ENCODE results near the gene ANKS1B.
A peak's percentile ranks its signal among the peaks of the same experiment; 100 is the strongest.

ANKS1B gene

GRCh38 chr12:99122959-99123358, 861.8 kb downstream of the ANKS1B start:
- no peak for DNase-seq (ENCODE audit: low spot score)

DNA sequence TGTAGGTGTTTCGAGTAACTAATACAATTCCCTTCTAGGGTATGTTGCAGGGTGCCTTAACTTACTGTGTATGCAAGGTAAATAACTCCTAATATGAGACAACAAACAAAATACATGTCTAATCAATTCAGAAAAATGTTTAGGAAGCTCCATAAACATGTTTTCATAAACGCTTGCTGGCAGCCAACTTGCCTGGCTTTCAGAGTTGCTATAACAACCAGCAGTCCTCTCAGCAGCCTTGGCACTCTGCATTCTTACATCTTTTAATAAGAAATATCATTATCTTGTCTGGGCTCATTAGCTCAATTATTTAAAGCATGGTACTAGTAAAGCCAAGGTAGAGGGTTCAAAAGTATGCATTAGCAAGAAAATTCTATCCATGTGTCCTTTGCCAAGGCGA, 862.2 kb downstream of the ANKS1B start:
- DNase-seq (ENCODE audit: low spot score) = no peak

GRCh38 chr12:99121546-99121945, 863.2 kb downstream of the ANKS1B start:
- DNase-seq (ENCODE audit: low spot score) = no peak

- DNase-seq (ENCODE audit: low spot score) = no peak
Measured at GRCh38 chr12:99119943-99120342, 864.8 kb downstream of the ANKS1B start.

GRCh38 chr12:99119449-99119848, 865.3 kb downstream of the ANKS1B start:
- DNase-seq (ENCODE audit: low spot score) = no peak

- no peak for DNase-seq (ENCODE audit: low spot score)
Measured at GRCh38 chr12:99111600-99111999, 873.1 kb downstream of the ANKS1B start.

- no peak for DNase-seq (ENCODE audit: low spot score)
Measured at GRCh38 chr12:99110868-99111267, 873.9 kb downstream of the ANKS1B start.

DNA sequence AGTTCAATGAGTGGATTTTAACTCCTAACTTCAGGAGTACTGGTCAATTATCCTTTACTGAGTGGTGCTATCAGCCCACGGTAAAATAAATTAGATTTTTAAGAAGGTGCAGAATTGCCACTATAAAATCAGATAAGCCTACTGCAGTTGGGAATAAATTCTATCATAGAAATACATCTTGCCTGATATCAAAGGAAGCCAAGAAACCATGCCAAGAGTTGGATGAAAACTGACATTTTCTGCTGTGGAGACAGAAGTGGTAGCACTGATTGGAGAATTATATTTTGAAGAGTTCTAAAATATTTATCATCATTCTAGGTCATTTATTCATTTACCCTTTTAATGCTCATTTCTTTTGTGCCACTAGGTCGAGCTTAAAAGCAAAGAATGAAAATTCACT, 874.5 kb downstream of the ANKS1B start:
- no peak for DNase-seq (ENCODE audit: low spot score)

- no peak for DNase-seq (ENCODE audit: low spot score)
Measured at GRCh38 chr12:99108924-99109323, 875.8 kb downstream of the ANKS1B start.

DNA sequence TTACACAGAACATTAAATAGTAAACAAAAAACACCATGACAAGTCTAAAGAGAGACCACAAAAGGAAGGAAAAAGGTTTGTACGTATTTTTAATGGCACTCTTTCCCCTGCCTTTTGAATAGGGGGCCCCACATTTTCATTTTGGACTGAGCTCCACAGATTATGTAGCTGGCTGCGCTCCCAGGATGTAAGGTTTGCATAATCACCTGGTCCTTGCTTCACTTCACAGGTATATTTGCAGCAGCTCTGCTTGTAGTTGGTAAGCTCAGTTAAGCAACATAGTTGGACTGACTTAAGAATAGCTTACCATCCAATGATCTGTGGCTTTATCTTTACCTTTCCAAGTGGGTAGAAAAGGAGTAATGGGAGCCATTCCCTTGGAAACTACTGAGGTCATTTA, 885.0 kb downstream of the ANKS1B start:
- no peak for DNase-seq (ENCODE audit: low spot score)

GRCh38 chr12:99097171-99097570, 887.6 kb downstream of the ANKS1B start:
- no peak for DNase-seq (ENCODE audit: low spot score)

GRCh38 chr12:99093166-99093565, 891.6 kb downstream of the ANKS1B start:
- no peak for DNase-seq (ENCODE audit: low spot score)

- DNase-seq (ENCODE audit: low spot score) = no peak
Measured at GRCh38 chr12:99092100-99092851, 892.5 kb downstream of the ANKS1B start.

DNA sequence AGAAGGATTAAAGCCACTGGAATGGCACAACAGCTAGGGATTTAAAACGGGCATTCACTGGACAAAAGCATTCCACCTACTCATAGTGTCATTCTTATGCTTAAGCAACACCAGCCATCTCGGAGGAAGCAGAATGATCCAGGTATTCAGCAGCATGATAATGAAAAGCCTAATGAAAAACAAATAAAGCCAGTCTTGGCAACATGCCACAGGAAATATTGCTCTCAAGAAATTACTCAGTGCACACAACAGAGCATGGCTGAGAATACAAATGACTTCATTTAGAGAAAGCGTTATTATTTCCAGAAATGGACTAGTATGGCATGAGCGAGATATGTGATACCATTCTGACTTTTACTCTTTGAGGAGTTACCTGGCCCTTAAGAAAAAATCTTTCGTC, 897.5 kb downstream of the ANKS1B start:
- DNase-seq (ENCODE audit: low spot score) = peak; percentile 1

DNA sequence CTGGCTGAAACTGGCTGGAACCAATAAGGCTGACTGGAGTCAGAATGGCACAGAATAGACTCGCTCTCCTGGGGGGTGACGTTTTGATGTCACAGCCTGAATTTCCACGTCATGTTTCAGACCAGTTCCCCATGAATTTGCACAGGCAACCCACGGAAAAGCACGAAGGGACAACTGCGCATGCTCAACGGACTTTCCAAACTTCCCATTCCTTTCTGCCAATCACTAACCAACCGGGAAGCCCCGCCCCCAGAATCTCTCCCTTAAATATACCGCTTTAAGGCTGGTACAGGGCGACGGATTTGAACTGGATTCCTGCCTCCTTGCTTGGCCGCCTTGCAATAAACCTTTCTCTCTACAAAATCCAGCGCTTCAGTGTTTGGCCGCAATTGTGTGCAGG, 904.9 kb downstream of the ANKS1B start:
- no peak for DNase-seq (ENCODE audit: low spot score)

DNA sequence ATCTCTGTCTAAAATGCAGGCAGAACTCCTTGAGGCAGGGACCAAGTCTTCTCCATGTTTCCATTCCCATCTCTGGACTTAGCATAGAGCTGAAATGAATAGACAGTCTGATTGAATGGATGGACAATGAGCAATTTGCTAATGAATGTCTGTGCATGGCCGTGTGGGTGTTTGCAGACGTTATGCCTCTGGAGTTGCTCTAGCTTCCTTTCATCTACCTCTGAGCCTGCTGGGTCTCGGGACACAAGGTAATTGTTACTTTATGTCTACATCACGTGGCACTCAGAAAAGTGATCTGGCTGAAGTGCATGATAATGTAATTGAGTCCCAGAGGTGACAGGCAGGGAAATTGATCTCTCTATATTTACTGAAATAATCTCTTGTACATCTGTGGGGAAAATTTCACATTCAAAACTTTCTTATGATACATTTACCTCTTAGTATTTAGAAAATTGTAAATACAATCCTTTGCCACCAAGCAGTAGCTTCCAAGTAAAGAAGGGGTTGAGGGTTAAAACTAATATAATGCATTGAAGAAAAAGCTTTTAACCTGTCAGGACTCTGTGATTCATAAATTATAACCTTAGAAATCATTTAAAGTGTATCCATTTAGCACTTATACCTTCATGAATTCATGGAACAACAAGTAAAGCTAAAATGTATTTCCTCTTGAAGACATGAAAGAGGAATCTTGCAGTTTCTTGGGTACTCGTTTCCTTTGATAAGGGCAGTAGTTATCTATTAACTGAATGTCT, 915.6 kb downstream of the ANKS1B start:
- DNase-seq (ENCODE audit: low spot score) = no peak

DNA sequence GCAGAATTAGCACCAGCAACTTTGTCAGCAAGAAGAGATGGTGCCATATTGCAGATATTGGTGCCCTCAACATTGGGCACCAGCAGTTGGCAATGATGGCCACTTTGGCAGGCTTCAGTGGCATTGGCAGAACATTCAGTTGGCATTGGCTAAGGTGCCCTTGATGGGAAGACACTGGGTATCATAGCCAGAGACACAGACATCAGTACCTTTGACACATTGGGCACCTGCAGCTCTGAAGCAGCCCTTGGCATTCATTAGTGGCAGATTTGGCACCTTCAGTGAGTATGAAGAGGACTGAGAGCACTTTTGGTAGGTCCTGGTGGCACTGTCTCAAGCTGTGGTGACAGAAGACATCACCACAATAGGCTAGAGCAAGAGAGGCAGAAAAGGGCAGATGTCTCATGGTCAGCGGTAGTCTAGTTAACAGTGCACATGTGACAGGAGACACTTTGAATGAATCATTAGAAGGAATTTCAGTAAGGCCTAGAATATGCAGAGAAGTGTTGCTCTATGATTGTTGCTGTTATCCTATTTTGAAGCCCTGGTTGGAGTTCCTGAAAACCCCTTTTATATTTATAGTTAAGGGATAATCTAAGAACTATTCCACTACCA, 917.5 kb downstream of the ANKS1B start:
- no peak for DNase-seq (ENCODE audit: low spot score)

GRCh38 chr12:99066726-99067125, 918.0 kb downstream of the ANKS1B start:
- no peak for DNase-seq (ENCODE audit: low spot score)

- DNase-seq (ENCODE audit: low spot score) = no peak
Measured at GRCh38 chr12:99063182-99063581, 921.6 kb downstream of the ANKS1B start.

DNA sequence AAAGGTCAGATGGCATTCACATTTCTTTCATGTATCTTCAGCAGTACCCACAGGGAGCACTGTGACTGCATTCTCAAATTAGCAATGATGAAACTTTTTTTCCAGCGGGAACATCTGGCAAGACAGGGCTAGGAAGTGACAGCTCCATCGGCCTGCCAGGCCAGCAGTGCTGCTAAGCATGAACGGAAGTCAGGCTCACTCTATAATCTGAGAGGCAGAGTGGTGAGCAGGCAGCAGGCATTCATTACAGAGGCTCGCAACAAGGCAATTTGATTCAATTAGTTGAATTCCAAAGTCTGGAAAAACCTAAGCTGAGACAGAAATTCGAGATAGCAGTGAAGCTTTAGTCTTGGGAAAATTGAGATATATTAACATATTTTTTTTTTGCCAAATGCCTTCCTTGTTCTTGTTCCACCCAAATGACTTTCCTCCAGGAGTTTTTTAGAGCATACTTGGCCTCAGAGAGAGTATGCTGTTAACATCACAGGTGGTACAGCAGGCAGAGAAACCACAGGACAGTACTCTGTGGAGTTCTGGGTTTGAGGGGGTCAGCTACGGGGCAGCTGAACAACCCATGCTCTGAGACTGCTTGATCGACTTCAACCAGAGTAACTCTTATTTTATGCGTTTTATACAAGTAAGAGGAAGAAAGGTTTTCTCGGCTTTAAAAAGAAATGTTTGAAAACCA, 924.8 kb downstream of the ANKS1B start:
- DNase-seq (ENCODE audit: low spot score) = peak; percentile 51

DNA sequence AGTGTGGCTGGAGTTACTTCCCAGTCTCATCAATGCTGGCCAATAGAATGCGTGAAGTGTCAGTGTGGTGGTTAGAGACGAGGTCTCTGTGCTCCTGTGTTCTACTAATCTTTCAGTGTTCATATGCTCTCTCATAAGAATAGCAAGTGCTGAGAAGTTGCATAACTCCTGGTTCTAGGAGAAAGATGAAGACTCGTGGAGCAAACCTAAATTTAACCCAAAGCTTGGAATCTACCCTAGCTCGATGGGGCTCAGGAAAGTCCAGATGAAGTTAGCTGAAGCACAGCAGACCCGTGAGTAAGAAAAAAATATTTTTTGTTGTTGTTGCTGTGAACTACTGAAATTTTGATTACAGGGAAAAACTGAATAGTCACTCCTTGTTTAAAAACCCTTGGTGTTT, 927.1 kb downstream of the ANKS1B start:
- no peak for DNase-seq (ENCODE audit: low spot score)

DNA sequence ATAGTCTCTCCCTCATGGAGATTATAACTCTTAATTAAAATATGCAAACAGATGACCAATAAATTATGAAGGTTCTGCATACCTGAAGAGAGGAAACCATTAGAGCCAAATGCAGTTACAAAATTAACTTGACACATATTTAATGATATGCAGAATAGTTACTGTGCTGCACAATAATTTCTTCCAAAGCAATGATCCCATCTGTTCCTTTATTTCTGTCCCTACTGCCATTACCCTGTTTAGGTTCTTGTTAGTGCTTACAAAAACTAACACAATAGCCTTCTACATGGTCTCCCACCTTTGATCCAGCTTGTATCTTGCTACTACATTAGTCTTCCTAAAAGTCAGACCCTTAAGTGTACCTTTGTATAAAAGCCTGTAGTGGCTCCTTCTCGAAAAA, 928.5 kb downstream of the ANKS1B start:
- DNase-seq (ENCODE audit: low spot score) = no peak

DNA sequence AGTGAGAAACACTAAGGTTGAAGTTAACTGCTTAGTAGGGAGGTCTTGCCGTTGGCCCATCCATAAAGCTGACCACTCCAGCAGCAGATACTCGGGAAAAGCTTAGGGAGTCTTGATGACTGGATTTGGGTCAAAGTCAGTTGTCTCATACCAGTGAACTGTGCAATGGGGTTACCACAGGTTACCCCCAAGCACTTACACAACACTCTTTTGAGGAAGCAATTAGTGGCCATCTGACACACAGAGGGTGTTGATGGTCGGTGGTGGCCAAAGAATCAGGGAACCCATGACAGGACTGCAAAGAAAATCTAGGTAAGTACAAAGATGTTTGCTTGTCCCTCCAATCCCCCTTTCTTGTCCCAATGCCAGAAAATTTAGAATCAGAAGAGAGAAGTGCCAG, 929.4 kb downstream of the ANKS1B start:
- DNase-seq (ENCODE audit: low spot score) = no peak
